SK-N-SH treated with all-trans-retinoic acid at 6 μM for 48 hours (cell line): Measurements from ENCODE around the gene RUNX3.

Source experiments
- ARNTL ChIP-seq: fragments of 450-650 bp; formaldehyde crosslinking; IDR thresholded peaks from 2 replicates; pipeline ENCODE4 v1.5.0; 2020; ENCODE audit warnings: low read depth, mild to moderate bottlenecking, moderate library complexity, borderline replicate concordance
- ESRRG ChIP-seq: fragments of 250-450 bp; sonication (Bioruptor Pico); IDR thresholded peaks from 2 replicates; pipeline ENCODE4 v1.6.1; 2021; ENCODE audit warnings: mild to moderate bottlenecking
- GLIS3 ChIP-seq: fragments of 250-450 bp; sonication (Bioruptor Pico); IDR thresholded peaks from 2 replicates; pipeline ENCODE4 v1.5.0; 2020; ENCODE audit warnings: mild to moderate bottlenecking, moderate library complexity
- OSR1 ChIP-seq: fragments of 250-450 bp; sonication (Bioruptor Pico); IDR thresholded peaks from 2 replicates; pipeline ENCODE4 v1.8.0; 2022; ENCODE audit warnings: moderate library complexity, mild to moderate bottlenecking, inconsistent platforms
- PPARA ChIP-seq: fragments of 250-450 bp; sonication (Bioruptor Pico); IDR thresholded peaks from 2 replicates; pipeline ENCODE4 v1.5.0; 2020; ENCODE audit warnings: mild to moderate bottlenecking, borderline replicate concordance
- RARB ChIP-seq: fragments of 250-450 bp; sonication (Bioruptor Pico); IDR thresholded peaks from 2 replicates; pipeline ENCODE4 v1.8.0; 2021; ENCODE audit warnings: mild to moderate bottlenecking, moderate library complexity
- TSHZ2 ChIP-seq: fragments of 250-450 bp; sonication (Bioruptor Pico); IDR thresholded peaks from 2 replicates; pipeline ENCODE4 v1.5.0; 2020; ENCODE audit warnings: mild to moderate bottlenecking, moderate library complexity
- ZFP3 ChIP-seq: fragments of 250-450 bp; sonication (Bioruptor Pico); IDR thresholded peaks from 2 replicates; pipeline ENCODE4 v1.5.0; 2020; ENCODE audit warnings: mild to moderate bottlenecking, moderate library complexity
- ZFP30 ChIP-seq: fragments of 450-650 bp; formaldehyde crosslinking; IDR thresholded peaks from 2 replicates; pipeline ENCODE4 v1.5.0; 2022; ENCODE audit warnings: mild to moderate bottlenecking, moderate library complexity
- ZNF565 ChIP-seq: fragments of 450-650 bp; formaldehyde crosslinking; conservative IDR thresholded peaks from 2 replicates; pipeline ENCODE4 v1.5.0; 2020; ENCODE audit warnings: low read depth, mild to moderate bottlenecking, moderate library complexity
- TF ChIP-seq, protein P1 (sequence below): fragments of 250-450 bp; sonication (Bioruptor Pico); IDR thresholded peaks from 2 replicates; pipeline ENCODE4 v1.8.0; 2020; ENCODE audit warnings: mild to moderate bottlenecking, moderate library complexity, borderline replicate concordance
- TF ChIP-seq, protein P2 (sequence below): fragments of 250-450 bp; sonication (Bioruptor Pico); IDR thresholded peaks from 2 replicates; pipeline ENCODE4 v1.5.1; 2020; ENCODE audit warnings: low read depth, mild to moderate bottlenecking, moderate library complexity

DNA sequence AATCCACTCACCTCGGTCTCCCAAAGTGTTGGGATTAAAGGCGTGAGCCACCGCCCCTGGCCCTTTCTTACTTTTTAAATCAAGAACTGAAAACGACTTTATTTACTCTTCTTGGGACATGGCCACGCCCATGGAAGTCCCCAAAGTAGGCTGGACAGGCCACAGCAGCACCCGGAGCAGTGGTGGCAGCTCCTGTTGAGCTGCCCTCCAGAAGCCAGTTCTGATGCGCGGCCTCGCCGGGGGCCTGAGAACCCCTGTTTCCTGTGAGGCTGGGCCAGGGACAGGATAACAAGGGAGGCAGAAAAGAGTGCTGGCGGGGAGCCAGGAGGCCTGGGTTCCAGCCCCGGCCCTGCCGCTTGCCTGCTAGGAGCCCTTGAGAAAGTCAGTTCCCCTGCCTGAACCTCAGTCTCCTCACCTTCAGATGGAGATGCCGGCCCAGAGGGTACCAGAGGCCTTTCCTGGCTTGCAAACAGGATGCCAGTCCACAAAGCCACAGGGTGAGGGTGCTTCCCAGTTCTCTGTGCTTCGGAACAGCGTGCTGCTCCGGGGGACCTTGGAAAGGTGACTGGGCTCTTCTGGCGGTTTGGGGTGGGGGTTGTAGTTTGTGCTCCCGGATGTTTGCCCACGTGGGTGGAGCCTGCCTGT lies 59.4 kb downstream of the RUNX3 start:
- TF ChIP-seq ARNTL (no peak), ZNF565 (CRISPR knock-in tag) (no peak), GLIS3 (CRISPR knock-in tag) (no peak), TSHZ2 (CRISPR knock-in tag) (no peak), OSR1 (CRISPR knock-in tag) (no peak), RARB (CRISPR knock-in tag) (no peak), PPARA (no peak), ZFP30 (CRISPR knock-in tag) (no peak), ESRRG (CRISPR knock-in tag) (no peak), ZFP3 (CRISPR knock-in tag) (no peak)
- TF ChIP-seq, protein P1, sequence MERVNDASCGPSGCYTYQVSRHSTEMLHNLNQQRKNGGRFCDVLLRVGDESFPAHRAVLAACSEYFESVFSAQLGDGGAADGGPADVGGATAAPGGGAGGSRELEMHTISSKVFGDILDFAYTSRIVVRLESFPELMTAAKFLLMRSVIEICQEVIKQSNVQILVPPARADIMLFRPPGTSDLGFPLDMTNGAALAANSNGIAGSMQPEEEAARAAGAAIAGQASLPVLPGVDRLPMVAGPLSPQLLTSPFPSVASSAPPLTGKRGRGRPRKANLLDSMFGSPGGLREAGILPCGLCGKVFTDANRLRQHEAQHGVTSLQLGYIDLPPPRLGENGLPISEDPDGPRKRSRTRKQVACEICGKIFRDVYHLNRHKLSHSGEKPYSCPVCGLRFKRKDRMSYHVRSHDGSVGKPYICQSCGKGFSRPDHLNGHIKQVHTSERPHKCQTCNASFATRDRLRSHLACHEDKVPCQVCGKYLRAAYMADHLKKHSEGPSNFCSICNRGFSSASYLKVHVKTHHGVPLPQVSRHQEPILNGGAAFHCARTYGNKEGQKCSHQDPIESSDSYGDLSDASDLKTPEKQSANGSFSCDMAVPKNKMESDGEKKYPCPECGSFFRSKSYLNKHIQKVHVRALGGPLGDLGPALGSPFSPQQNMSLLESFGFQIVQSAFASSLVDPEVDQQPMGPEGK (CRISPR knock-in tag), result no peak
- TF ChIP-seq, protein P2, sequence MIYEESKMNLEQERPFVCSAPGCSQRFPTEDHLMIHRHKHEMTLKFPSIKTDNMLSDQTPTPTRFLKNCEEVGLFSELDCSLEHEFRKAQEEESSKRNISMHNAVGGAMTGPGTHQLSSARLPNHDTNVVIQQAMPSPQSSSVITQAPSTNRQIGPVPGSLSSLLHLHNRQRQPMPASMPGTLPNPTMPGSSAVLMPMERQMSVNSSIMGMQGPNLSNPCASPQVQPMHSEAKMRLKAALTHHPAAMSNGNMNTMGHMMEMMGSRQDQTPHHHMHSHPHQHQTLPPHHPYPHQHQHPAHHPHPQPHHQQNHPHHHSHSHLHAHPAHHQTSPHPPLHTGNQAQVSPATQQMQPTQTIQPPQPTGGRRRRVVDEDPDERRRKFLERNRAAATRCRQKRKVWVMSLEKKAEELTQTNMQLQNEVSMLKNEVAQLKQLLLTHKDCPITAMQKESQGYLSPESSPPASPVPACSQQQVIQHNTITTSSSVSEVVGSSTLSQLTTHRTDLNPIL, result no peak
